NCI-H2171 (cell line): ENCODE measurements around the gene MCL1.
A peak's percentile ranks its signal among the peaks of the same experiment; 100 is the strongest.
"Not testable (repeated sequence)": the region's sequence is repeated elsewhere in the genome, so short reads cannot be mapped to it uniquely, and the experiment has no call there.

Source experiments
- DNase-seq: peaks from one replicate; lab custom pipeline; 2025; lab: John Stamatoyannopoulos, UW

Gene MCL1

GRCh38 chr1:150579110-150579944, at the start of gene MCL1:
TSS of gene MCL1 (minus strand) at chr1:150579610. CDS start at chr1:150579530, 80 bp downstream.
- peak; percentile 91 for DNase-seq

GRCh38 chr1:150628766-150629114, 49.3 kb upstream of the MCL1 start:
- DNase-seq, result no peak

- no peak for DNase-seq
Observed at GRCh38 chr1:150627826-150628410, 48.5 kb upstream of the MCL1 start.

GRCh38 chr1:150626150-150626549, 46.7 kb upstream of the MCL1 start:
- no peak for DNase-seq

- not testable (repeated sequence) for DNase-seq
Observed at GRCh38 chr1:150624546-150624945, 45.1 kb upstream of the MCL1 start.

GRCh38 chr1:150624134-150624533, 44.7 kb upstream of the MCL1 start:
- DNase-seq, result not testable (repeated sequence)

- DNase-seq, result no peak
Observed at GRCh38 chr1:150622303-150622975, 43.0 kb upstream of the MCL1 start.

GRCh38 chr1:150621497-150622302, 42.3 kb upstream of the MCL1 start:
- DNase-seq, result no peak

GRCh38 chr1:150620919-150621318, 41.5 kb upstream of the MCL1 start:
- DNase-seq, result no peak

GRCh38 chr1:150619576-150620509, 40.4 kb upstream of the MCL1 start:
- DNase-seq, result no peak

GRCh38 chr1:150615346-150616201, 36.2 kb upstream of the MCL1 start:
- DNase-seq, result no peak

GRCh38 chr1:150613061-150613920, 33.9 kb upstream of the MCL1 start:
- DNase-seq, result no peak

- DNase-seq, result no peak
Observed at GRCh38 chr1:150612014-150612345, 32.6 kb upstream of the MCL1 start.

- DNase-seq, result no peak
Observed at GRCh38 chr1:150610576-150610975, 31.2 kb upstream of the MCL1 start.

- DNase-seq, result no peak
Observed at GRCh38 chr1:150609732-150610131, 30.3 kb upstream of the MCL1 start.

- DNase-seq, result no peak
Observed at GRCh38 chr1:150606463-150607142, 27.2 kb upstream of the MCL1 start.

- not testable (repeated sequence) for DNase-seq
Observed at GRCh38 chr1:150605451-150605731, 26.0 kb upstream of the MCL1 start.

- no peak for DNase-seq
Observed at GRCh38 chr1:150604226-150604588, 24.8 kb upstream of the MCL1 start.

GRCh38 chr1:150603711-150604110, 24.3 kb upstream of the MCL1 start:
- no peak for DNase-seq
